Adipocyte (in vitro differentiated cells): ENCODE measurements around the gene ALS2CL.

Experiments used
- DNase-seq: peaks from one replicate; pipeline ENCODE4 v3.0.0-alpha.2; 2015; ENCODE audit warnings: low read depth
- H3K27me3 ChIP-seq: replicated peaks from 2 replicates; pipeline ENCODE4 v1.7.0; 2013; ENCODE audit warnings: mild to moderate bottlenecking, low read length, moderate library complexity; ENCODE audit not compliant: control insufficient read depth, insufficient read depth
- H3K36me3 ChIP-seq: 2 replicates; pipeline ENCODE4 v1.7.0; 2013; ENCODE audit warnings: low read length, mild to moderate bottlenecking, moderate library complexity; ENCODE audit not compliant: control insufficient read depth, insufficient read depth, severe bottlenecking
- H3K4me1 ChIP-seq: 2 replicates; pipeline ENCODE4 v1.7.0; 2013; ENCODE audit warnings: mild to moderate bottlenecking, low read length, moderate library complexity; ENCODE audit not compliant: control insufficient read depth, insufficient read depth
- H3K4me3 ChIP-seq: 2 replicates; pipeline ENCODE4 v1.7.0; 2013; ENCODE audit warnings: mild to moderate bottlenecking, low read length, moderate library complexity
- H3K9ac ChIP-seq: 2 replicates; pipeline ENCODE4 v1.7.0; 2013; ENCODE audit warnings: mild to moderate bottlenecking, low read length, moderate library complexity
- H3K9me3 ChIP-seq: 2 replicates; pipeline ENCODE4 v1.7.0; 2013; ENCODE audit warnings: mild to moderate bottlenecking, low read length, moderate library complexity; ENCODE audit not compliant: control insufficient read depth

Gene ALS2CL

GRCh38 chr3:46725621-46726314 is 32.3 kb upstream of the ALS2CL start:
- peaks cover 28% of the 10 kb centered on the region for H3K27me3 ChIP-seq

GRCh38 chr3:46724424-46724823 is 30.9 kb upstream of the ALS2CL start:
- Histone ChIP-seq H3K4me3 (no peak overlapping the region), H3K9me3 (peaks cover 6% of the 10 kb centered on the region), H3K36me3 (no peaks in the 10 kb centered on the region), H3K4me1 (no peaks in the 10 kb centered on the region), H3K9ac (no peak overlapping the region), H3K27me3 (peaks cover 30% of the 10 kb centered on the region)
- DNase-seq = no peak

More at GRCh38 chr3:46725621-46726314, 32.3 kb upstream of the ALS2CL start:
- peak; percentile 65 for DNase-seq
- no peaks in the 10 kb centered on the region for H3K36me3 ChIP-seq
- no peaks in the 10 kb centered on the region for H3K4me1 ChIP-seq
- H3K4me3 ChIP-seq = no peak overlapping the region
- no peak overlapping the region for H3K9ac ChIP-seq
- peaks cover 5% of the 10 kb centered on the region for H3K9me3 ChIP-seq

GRCh38 chr3:46722443-46722842 is 29.0 kb upstream of the ALS2CL start:
- no peak for DNase-seq
- Histone ChIP-seq H3K36me3 (no peaks in the 10 kb centered on the region), H3K4me3 (no peak overlapping the region), H3K9ac (no peak overlapping the region), H3K9me3 (peaks cover 6% of the 10 kb centered on the region), H3K27me3 (peaks cover 26% of the 10 kb centered on the region), H3K4me1 (peaks cover 11% of the 10 kb centered on the region)

- Histone ChIP-seq H3K4me3 (no peak overlapping the region), H3K36me3 (no peaks in the 10 kb centered on the region), H3K27me3 (peaks cover 38% of the 10 kb centered on the region), H3K9ac (no peak overlapping the region), H3K9me3 (peaks cover 6% of the 10 kb centered on the region), H3K4me1 (peaks cover 11% of the 10 kb centered on the region)
- DNase-seq = no peak
These were observed 27.5 kb upstream of the ALS2CL start for GRCh38 chr3:46721009-46721408.

GRCh38 chr3:46719735-46720271 is 26.3 kb upstream of the ALS2CL start:
- H3K27me3 ChIP-seq = peaks cover 50% of the 10 kb centered on the region
- DNase-seq = no peak
- no peak overlapping the region for H3K9ac ChIP-seq
- peaks cover 11% of the 10 kb centered on the region for H3K4me1 ChIP-seq
- H3K36me3 ChIP-seq = no peaks in the 10 kb centered on the region
- no peak overlapping the region for H3K4me3 ChIP-seq
- peaks cover 6% of the 10 kb centered on the region for H3K9me3 ChIP-seq

- H3K36me3 ChIP-seq = no peaks in the 10 kb centered on the region
- DNase-seq = no peak
- no peak overlapping the region for H3K4me3 ChIP-seq
- H3K4me1 ChIP-seq = peaks cover 11% of the 10 kb centered on the region
- peaks cover 53% of the 10 kb centered on the region for H3K27me3 ChIP-seq
- no peak overlapping the region for H3K9ac ChIP-seq
- peaks cover 6% of the 10 kb centered on the region for H3K9me3 ChIP-seq
These were observed 25.6 kb upstream of the ALS2CL start for GRCh38 chr3:46719044-46719565.

- no peak within 1 kb of the TSS for H3K4me3 ChIP-seq
- peaks cover 53% of the 10 kb centered on the region for H3K27me3 ChIP-seq
- no peak for DNase-seq
- no peaks in the 10 kb centered on the region for H3K36me3 ChIP-seq
- H3K4me1 ChIP-seq = peaks cover 11% of the 10 kb centered on the region
- H3K9ac ChIP-seq = peak within 1 kb of the TSS; percentile 9
- H3K9me3 ChIP-seq = peaks cover 6% of the 10 kb centered on the region
These were observed 24.2 kb upstream of the ALS2CL start, which contains the start of gene PRSS50 for GRCh38 chr3:46717447-46718231. Gene PRSS50 (minus strand): TSS chr3:46717869. CDS start chr3:46717824, 45 bp downstream.

- Histone ChIP-seq H3K4me3 (no peak overlapping the region), H3K4me1 (peaks cover 11% of the 10 kb centered on the region)
- no peak for DNase-seq
These were observed 23.3 kb upstream of the ALS2CL start for GRCh38 chr3:46716461-46717441.

GRCh38 chr3:46715507-46716175 is 22.2 kb upstream of the ALS2CL start:
- Histone ChIP-seq H3K4me1 (peaks cover 11% of the 10 kb centered on the region), H3K27me3 (peaks cover 43% of the 10 kb centered on the region), H3K9me3 (no peaks in the 10 kb centered on the region), H3K36me3 (no peaks in the 10 kb centered on the region), H3K4me3 (no peak overlapping the region), H3K9ac (no peak overlapping the region)
- no peak for DNase-seq

More at GRCh38 chr3:46716461-46717441, 23.3 kb upstream of the ALS2CL start:
- no peaks in the 10 kb centered on the region for H3K36me3 ChIP-seq
- H3K27me3 ChIP-seq = peaks cover 51% of the 10 kb centered on the region
- no peak overlapping the region for H3K9ac ChIP-seq
- H3K9me3 ChIP-seq = peaks cover 6% of the 10 kb centered on the region
